NT2/D1 (cell line): ENCODE results near the gene ZNF644.

Experiments
- DNase-seq: peaks from one replicate; pipeline ENCODE4 v3.0.0-alpha.2; 2011; ENCODE audit warnings: low read depth, low spot score
- H3K27me3 ChIP-seq: 2 replicates; pipeline ENCODE4 v1.6.0; 2011; ENCODE audit warnings: mild to moderate bottlenecking; ENCODE audit not compliant: insufficient read length, insufficient read depth
- H3K36me3 ChIP-seq: 2 replicates; pipeline ENCODE4 v1.6.1; 2011; ENCODE audit warnings: mild to moderate bottlenecking, low read length, mixed read lengths; ENCODE audit not compliant: insufficient read depth, insufficient read length
- H3K4me1 ChIP-seq: 2 replicates; pipeline ENCODE4 v1.5.1; 2011; ENCODE audit not compliant: insufficient read depth, insufficient read length
- H3K4me3 ChIP-seq: 2 replicates; pipeline ENCODE4 v1.5.1; 2011; ENCODE audit warnings: low read depth; ENCODE audit not compliant: insufficient read length
- H3K9ac ChIP-seq: 2 replicates; pipeline ENCODE4 v1.6.0; 2011; ENCODE audit warnings: low read depth; ENCODE audit not compliant: insufficient read length
- H3K9me3 ChIP-seq: 2 replicates; pipeline ENCODE4 v1.5.1; 2011; ENCODE audit warnings: mild to moderate bottlenecking, low read length; ENCODE audit not compliant: insufficient read depth
- SUZ12 ChIP-seq: IDR thresholded peaks from 2 replicates; pipeline ENCODE4 v1.6.1; 2011; ENCODE audit not compliant: insufficient read length, insufficient read depth; ENCODE audit errors: extremely low read depth
- YY1 ChIP-seq: IDR thresholded peaks from 2 replicates; pipeline ENCODE4 v1.6.1; 2011; ENCODE audit not compliant: insufficient read length, insufficient read depth
- ZNF274 ChIP-seq: IDR thresholded peaks from 2 replicates; pipeline ENCODE4 v1.6.1; 2011; ENCODE audit warnings: mild to moderate bottlenecking, low read depth, low read length

ZNF644 gene

GRCh38 chr1:91020967-91021685, 709 bp downstream of the ZNF644 start:
- H3K9me3 ChIP-seq: no peaks in the 10 kb centered on the region
- no peaks in the 10 kb centered on the region for H3K27me3 ChIP-seq
- no peak for TF ChIP-seq SUZ12
- TF ChIP-seq ZNF274: no peak
- peak; percentile 43 for TF ChIP-seq YY1
- peak overlapping the region; percentile 89 for H3K4me3 ChIP-seq
- H3K36me3 ChIP-seq: peaks cover 32% of the 10 kb centered on the region
- peak overlapping the region; percentile 85 for H3K9ac ChIP-seq
- H3K4me1 ChIP-seq: no peaks in the 10 kb centered on the region
- peak; percentile 75 for DNase-seq

GRCh38 chr1:91020486-91020885, 1.3 kb downstream of the ZNF644 start:
- TF ChIP-seq ZNF274: no peak
- no peak for TF ChIP-seq SUZ12
- no peak for TF ChIP-seq YY1
- Histone ChIP-seq H3K9ac (peak overlapping the region; percentile 85), H3K9me3 (no peaks in the 10 kb centered on the region), H3K36me3 (peaks cover 37% of the 10 kb centered on the region), H3K4me3 (peak overlapping the region; percentile 89), H3K4me1 (no peaks in the 10 kb centered on the region), H3K27me3 (no peaks in the 10 kb centered on the region)
- DNase-seq: no peak

- DNase-seq: no peak
- TF ChIP-seq SUZ12 (no peak), ZNF274 (no peak), YY1 (no peak)
- H3K9ac ChIP-seq: no peak overlapping the region
- H3K9me3 ChIP-seq: no peaks in the 10 kb centered on the region
- H3K27me3 ChIP-seq: no peaks in the 10 kb centered on the region
- H3K36me3 ChIP-seq: peaks cover 48% of the 10 kb centered on the region
- H3K4me3 ChIP-seq: no peak overlapping the region
- H3K4me1 ChIP-seq: no peaks in the 10 kb centered on the region
Measured at GRCh38 chr1:91018006-91018405, 3.8 kb downstream of the ZNF644 start.

- H3K36me3 ChIP-seq: peaks cover 55% of the 10 kb centered on the region
- H3K4me3 ChIP-seq: no peak overlapping the region
- H3K9ac ChIP-seq: no peak overlapping the region
- H3K4me1 ChIP-seq: no peaks in the 10 kb centered on the region
- no peaks in the 10 kb centered on the region for H3K27me3 ChIP-seq
- no peak for TF ChIP-seq SUZ12
- no peak for TF ChIP-seq YY1
- no peak for TF ChIP-seq ZNF274
- DNase-seq: no peak
- H3K9me3 ChIP-seq: no peaks in the 10 kb centered on the region
Measured at GRCh38 chr1:91015794-91016550, 5.9 kb downstream of the ZNF644 start.

- Histone ChIP-seq H3K9me3 (no peaks in the 10 kb centered on the region), H3K4me1 (no peaks in the 10 kb centered on the region), H3K4me3 (no peak overlapping the region), H3K27me3 (no peaks in the 10 kb centered on the region), H3K9ac (no peak overlapping the region), H3K36me3 (peaks cover 52% of the 10 kb centered on the region)
- no peak for DNase-seq
- TF ChIP-seq ZNF274 (no peak), SUZ12 (no peak), YY1 (no peak)
Measured at GRCh38 chr1:91015358-91015780, 6.5 kb downstream of the ZNF644 start.

GRCh38 chr1:91014475-91014874, 7.4 kb downstream of the ZNF644 start:
- peaks cover 47% of the 10 kb centered on the region for H3K36me3 ChIP-seq
- DNase-seq: no peak
- TF ChIP-seq YY1 (no peak), ZNF274 (no peak), SUZ12 (no peak)
- no peaks in the 10 kb centered on the region for H3K9me3 ChIP-seq
- H3K4me1 ChIP-seq: no peaks in the 10 kb centered on the region
- H3K4me3 ChIP-seq: no peak overlapping the region
- no peak overlapping the region for H3K9ac ChIP-seq
- H3K27me3 ChIP-seq: no peaks in the 10 kb centered on the region

GRCh38 chr1:91013302-91013701, 8.5 kb downstream of the ZNF644 start:
- no peak overlapping the region for H3K9ac ChIP-seq
- DNase-seq: no peak
- peaks cover 37% of the 10 kb centered on the region for H3K36me3 ChIP-seq
- no peaks in the 10 kb centered on the region for H3K27me3 ChIP-seq
- no peak overlapping the region for H3K4me3 ChIP-seq
- TF ChIP-seq YY1: no peak
- TF ChIP-seq ZNF274: no peak
- TF ChIP-seq SUZ12: no peak
- no peaks in the 10 kb centered on the region for H3K9me3 ChIP-seq
- H3K4me1 ChIP-seq: no peaks in the 10 kb centered on the region

- H3K36me3 ChIP-seq: peaks cover 28% of the 10 kb centered on the region
- no peaks in the 10 kb centered on the region for H3K9me3 ChIP-seq
Measured at GRCh38 chr1:91012196-91012595, 9.6 kb downstream of the ZNF644 start.

More at GRCh38 chr1:91012196-91012595, 9.6 kb downstream of the ZNF644 start:
- no peak overlapping the region for H3K9ac ChIP-seq
- TF ChIP-seq YY1: no peak
- no peak for TF ChIP-seq ZNF274
- no peak for TF ChIP-seq SUZ12
- no peak overlapping the region for H3K4me3 ChIP-seq
- DNase-seq: no peak
- H3K27me3 ChIP-seq: no peaks in the 10 kb centered on the region
- no peaks in the 10 kb centered on the region for H3K4me1 ChIP-seq
